Cardiac muscle cell (in vitro differentiated cells and primary cell): ENCODE data around the gene FANCI. TPM values are rescaled to one million over a fixed set of nuclear protein-coding genes. Genes with fewer than 3 reads are reported as not detected.
A peak's percentile ranks its signal among the peaks of the same experiment; 100 is the strongest.

Experiments used
- DNase-seq, 2 donors: peaks; one replicate each; pipeline versions ENCODE4 v3.0.0 to v3.0.0-alpha.2; 2010 to 2017; ENCODE audit warnings: low read depth in 1 of 2, low spot score in 1 of 2
- H3K27ac ChIP-seq: fragments of 200-600 bp; sonication (generic); 2 replicates; pipeline ENCODE4 v1.5.1; 2016
- H3K27me3 ChIP-seq: fragments of 200-600 bp; sonication (generic); 2 replicates; pipeline ENCODE4 v1.6.0; 2016; ENCODE audit warnings: control low read depth
- H3K36me3 ChIP-seq: fragments of 200-600 bp; sonication (generic); 2 replicates; pipeline ENCODE4 v1.5.1; 2016; ENCODE audit warnings: control low read depth
- H3K4me1 ChIP-seq: fragments of 200-600 bp; sonication (generic); 2 replicates; pipeline ENCODE4 v1.8.1; 2017; ENCODE audit warnings: low read depth, mild to moderate bottlenecking, mixed run types
- H3K4me3 ChIP-seq: fragments of 200-600 bp; sonication (generic); 2 replicates; pipeline ENCODE4 v1.5.1; 2016; ENCODE audit warnings: mild to moderate bottlenecking
- H3K9me3 ChIP-seq: fragments of 200-600 bp; sonication (generic); 2 replicates; pipeline ENCODE4 v1.5.1; 2017; ENCODE audit warnings: low read depth, mild to moderate bottlenecking, control low read depth
- CTCF ChIP-seq: IDR thresholded peaks from 2 replicates; pipeline ENCODE4 v1.5.1; 2012; ENCODE audit warnings: low read depth, mild to moderate bottlenecking, low read length
- polyA plus RNA-seq: library from polyadenylated mRNA; unstranded; fragments of >200 nt; fragmentation: Nextera tagmentation; extraction: Ambion mirVana; gene quantifications from 2 replicates; pipeline ENCODE4 v1.2.1, GENCODE V29; 2016
- total RNA-seq: library from RNA; depleted of rRNA; stranded (reverse); fragments of >200 nt; gene quantifications from 2 replicates; pipeline ENCODE4 v1.2.3, GENCODE V29; 2016

Gene FANCI
- total and polyA plus RNA-seq, 2 experiments from 2014 or later: 13.3 to 22.8 TPM

DNA sequence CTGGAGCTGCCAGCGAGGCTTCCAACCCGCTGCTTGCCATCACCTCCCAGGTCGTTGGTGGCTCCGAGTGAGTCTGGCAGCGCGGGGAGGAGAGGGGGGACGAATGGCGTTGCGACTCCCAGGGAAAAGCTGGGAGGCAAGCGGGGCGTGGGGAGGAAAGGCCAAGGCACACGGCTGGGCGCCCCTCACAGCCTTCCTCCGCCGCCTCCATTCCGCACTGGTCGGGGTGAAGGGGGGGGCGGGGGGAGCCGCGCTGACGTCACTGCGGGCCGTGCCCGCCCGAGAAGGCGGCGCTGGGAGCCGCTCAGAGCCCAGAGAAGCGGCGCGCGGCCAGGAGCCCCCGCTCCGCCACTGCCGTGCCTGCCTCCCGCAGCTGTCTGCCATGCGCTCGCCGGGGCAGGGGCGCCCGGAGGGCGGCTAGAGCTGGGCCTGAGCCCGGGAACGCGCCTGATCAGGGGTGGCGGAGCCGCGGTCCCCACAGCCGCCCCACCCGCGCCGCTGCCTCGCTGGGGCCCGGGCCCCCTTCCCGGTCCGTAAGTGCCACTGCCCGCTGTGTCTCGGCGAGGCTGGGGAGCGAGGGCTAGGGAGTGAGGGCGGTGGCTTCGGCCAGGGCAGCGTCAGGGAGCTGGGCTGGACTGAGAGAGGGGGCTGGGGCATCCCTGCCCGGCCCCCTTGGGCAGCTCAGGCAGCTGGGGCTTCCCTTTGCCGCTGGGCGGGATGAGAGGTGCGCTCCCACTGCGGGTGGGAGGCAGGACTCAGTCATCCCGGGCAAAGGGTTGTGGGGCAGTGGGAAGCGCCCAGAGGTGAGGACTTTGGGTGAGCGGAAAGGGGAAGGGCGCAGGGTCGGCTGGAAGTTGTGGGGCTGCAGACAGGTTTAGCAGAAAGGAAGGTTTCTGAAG lies 118.7 kb downstream of the FANCI start:
- H3K9me3 ChIP-seq: no peaks in the 10 kb centered on the region
- TF ChIP-seq CTCF: no peak
- no peak for DNase-seq
- no peaks in the 10 kb centered on the region for H3K36me3 ChIP-seq
- no peak overlapping the region for H3K27ac ChIP-seq
- H3K4me3 ChIP-seq: no peak overlapping the region
- H3K4me1 ChIP-seq: no peaks in the 10 kb centered on the region
- H3K27me3 ChIP-seq: peaks cover 100% of the 10 kb centered on the region

DNA sequence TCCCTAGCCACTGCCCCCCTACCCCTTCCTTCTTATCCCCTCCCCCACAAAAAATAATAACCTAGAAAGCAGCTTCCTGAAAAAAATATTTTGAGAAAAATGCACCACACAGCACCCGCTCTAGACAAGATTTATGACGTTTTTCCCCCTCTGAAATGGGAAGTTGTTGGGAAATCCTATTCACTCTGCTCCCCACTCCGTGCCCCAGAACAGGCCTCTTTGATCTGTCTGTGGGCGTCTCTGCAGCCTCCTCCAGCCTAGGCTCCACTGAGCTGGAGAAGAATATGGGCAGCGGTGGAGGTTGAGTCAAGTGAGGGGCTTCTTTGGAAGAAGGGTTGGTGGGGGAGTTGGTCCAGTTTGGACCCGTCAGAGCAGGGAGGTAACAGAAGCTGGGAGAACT lies 119.4 kb downstream of the FANCI start:
- Histone ChIP-seq H3K4me1 (no peaks in the 10 kb centered on the region), H3K36me3 (no peaks in the 10 kb centered on the region)
- no peak for TF ChIP-seq CTCF

GRCh38 chr15:89363770-89364169 lies 120.0 kb downstream of the FANCI start:
- H3K27me3 ChIP-seq: peaks cover 100% of the 10 kb centered on the region
- H3K9me3 ChIP-seq: no peaks in the 10 kb centered on the region
- no peak for TF ChIP-seq CTCF
- H3K36me3 ChIP-seq: no peaks in the 10 kb centered on the region
- H3K4me1 ChIP-seq: no peaks in the 10 kb centered on the region
- no peak overlapping the region for H3K27ac ChIP-seq
- H3K4me3 ChIP-seq: no peak overlapping the region
- DNase-seq: no peak

More for the DNA sequence above, 119.4 kb downstream of the FANCI start:
- Histone ChIP-seq H3K27ac (no peak overlapping the region), H3K9me3 (no peaks in the 10 kb centered on the region), H3K4me3 (no peak overlapping the region), H3K27me3 (peaks cover 100% of the 10 kb centered on the region)
- DNase-seq: no peak

DNA sequence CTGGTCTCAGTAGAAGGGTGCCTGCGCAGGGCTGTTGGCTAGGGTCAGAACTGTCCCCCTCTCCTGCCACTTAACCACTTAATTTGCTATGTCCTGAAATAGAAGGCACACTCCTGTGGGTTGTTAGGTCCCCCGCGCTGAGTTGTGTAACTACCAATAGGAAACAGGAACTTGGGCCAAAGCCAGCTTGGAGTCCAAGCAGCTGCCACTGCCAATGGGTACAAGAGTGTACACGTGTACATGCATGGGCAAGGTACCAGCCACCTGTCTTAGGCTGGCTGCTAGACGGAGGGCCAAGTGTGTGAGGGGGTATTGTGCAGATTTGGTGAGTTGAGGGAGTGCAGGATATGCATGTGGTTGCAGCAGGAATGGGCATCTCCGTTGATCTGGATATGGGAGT lies 120.6 kb downstream of the FANCI start:
- no peaks in the 10 kb centered on the region for H3K4me1 ChIP-seq
- DNase-seq: no peak
- peaks cover 100% of the 10 kb centered on the region for H3K27me3 ChIP-seq
- H3K4me3 ChIP-seq: no peak overlapping the region
- TF ChIP-seq CTCF: no peak
- no peaks in the 10 kb centered on the region for H3K36me3 ChIP-seq
- H3K27ac ChIP-seq: no peak overlapping the region
- H3K9me3 ChIP-seq: no peaks in the 10 kb centered on the region

DNA sequence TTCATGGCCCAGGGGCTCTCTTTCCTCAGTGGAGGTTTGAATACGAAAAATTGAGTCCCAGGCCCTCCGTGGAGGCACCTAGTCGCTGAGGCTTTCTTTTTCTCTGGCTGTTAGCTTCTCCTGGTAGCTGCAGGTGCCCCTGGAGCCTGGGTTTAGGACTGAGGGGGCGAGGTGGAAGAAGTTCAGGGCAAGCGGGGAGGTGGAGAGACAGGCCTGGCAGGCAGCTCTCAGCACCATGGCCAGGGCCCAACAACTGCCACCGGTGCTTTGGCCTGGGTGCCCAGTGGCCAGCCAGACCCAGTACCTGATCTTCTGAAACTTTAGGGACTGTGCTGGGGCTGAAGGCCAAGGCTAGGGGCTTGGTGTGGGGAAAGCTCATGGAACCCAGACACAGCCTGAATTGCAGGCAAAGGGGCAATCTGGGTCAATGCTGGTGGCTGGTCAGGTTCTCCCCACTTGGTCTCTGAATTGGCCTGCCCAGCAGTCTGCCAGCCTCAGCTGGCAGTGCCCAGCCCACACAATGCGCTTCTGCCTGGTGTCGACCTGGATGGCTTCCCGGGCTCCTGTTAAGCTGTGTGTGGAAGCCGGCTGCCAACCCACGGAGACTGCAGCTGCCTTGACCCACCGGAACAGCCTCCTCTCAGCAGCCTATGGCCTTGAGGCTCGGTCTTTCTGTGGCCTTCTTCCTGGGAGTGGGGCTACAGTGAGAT lies 121.1 kb downstream of the FANCI start:
- H3K4me1 ChIP-seq: no peaks in the 10 kb centered on the region
- no peak overlapping the region for H3K4me3 ChIP-seq
- no peaks in the 10 kb centered on the region for H3K9me3 ChIP-seq
- no peak overlapping the region for H3K27ac ChIP-seq
- DNase-seq: peak in 1 of 2 donors; percentile 56
- TF ChIP-seq CTCF: no peak
- no peaks in the 10 kb centered on the region for H3K36me3 ChIP-seq
- peaks cover 100% of the 10 kb centered on the region for H3K27me3 ChIP-seq
